Mesothelial cell of epicardium (in vitro differentiated cells): Measurements from ENCODE around the gene IPP. TPM values are rescaled to one million over a fixed set of nuclear protein-coding genes. Genes with fewer than 3 reads are reported as not detected.
A peak's percentile ranks its signal among the peaks of the same experiment; 100 is the strongest.
"Not testable (repeated sequence)": the region's sequence is repeated elsewhere in the genome, so short reads cannot be mapped to it uniquely, and the experiment has no call there.

Source experiments
- DNase-seq, 2 experiments: peaks; one replicate each; pipeline ENCODE4 v3.0.0; 2021; ENCODE audit warnings: low spot score in 2 of 2; ENCODE audit not compliant: unreplicated experiment in 2 of 2
- H3K27ac Mint-ChIP-seq: 2 replicates; pipeline ENCODE4 v1.8.0; 2021; ENCODE audit warnings: mixed read lengths
- H3K27me3 Mint-ChIP-seq: 2 replicates; pipeline ENCODE4 v1.8.0; 2021; ENCODE audit warnings: low read depth, mixed read lengths
- H3K36me3 Mint-ChIP-seq: 2 replicates; pipeline ENCODE4 v1.8.0; 2021; ENCODE audit warnings: mixed read lengths
- H3K4me1 Mint-ChIP-seq: 2 replicates; pipeline ENCODE4 v1.8.0; 2021; ENCODE audit warnings: mixed read lengths
- H3K4me3 Mint-ChIP-seq: 2 replicates; pipeline ENCODE4 v1.8.0; 2021; ENCODE audit warnings: mild to moderate bottlenecking, moderate library complexity, mixed read lengths
- H3K9me3 Mint-ChIP-seq: 2 replicates; pipeline ENCODE4 v1.8.0; 2021; ENCODE audit warnings: mixed read lengths
- total RNA-seq: library from RNA; stranded (reverse); gene quantifications from 3 replicates; pipeline ENCODE4 v1.2.1, GENCODE V29; 2021
- TF ChIP-seq, protein P1 (sequence below): fragments of 200-600 bp; sonication (generic); IDR thresholded peaks from one replicate; pipeline ENCODE4 v1.5.0; 2021; ENCODE audit warnings: antibody characterized with exemption; ENCODE audit not compliant: unreplicated experiment

The IPP gene
- total RNA-seq, 1 donor from 2014 or later: 20.6 TPM

DNA sequence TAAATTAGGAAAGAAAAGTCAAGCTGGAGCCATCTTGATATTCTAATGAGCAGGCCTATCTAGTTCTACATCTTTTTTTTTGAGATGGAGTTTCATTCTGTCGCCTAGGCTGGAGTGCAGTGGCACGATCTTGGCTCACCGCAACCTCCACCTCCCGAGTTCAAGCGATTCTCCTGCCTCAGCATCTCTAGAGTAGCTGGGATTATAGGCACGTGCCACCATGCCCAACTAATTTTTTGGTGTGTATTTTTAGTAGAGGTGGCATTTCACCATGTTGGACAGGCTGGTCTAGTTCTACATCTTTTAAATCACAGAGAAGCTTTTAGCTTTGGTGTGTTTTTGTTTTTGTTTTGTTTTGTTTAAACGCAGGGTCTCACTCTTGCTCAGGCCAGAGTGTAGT is 55.6 kb downstream of the IPP start:
- Mint-ChIP-seq H3K36me3 (peaks cover 24% of the 10 kb centered on the region), H3K27me3 (no peaks in the 10 kb centered on the region), H3K9me3 (no peaks in the 10 kb centered on the region), H3K27ac (no peak overlapping the region), H3K4me1 (no peaks in the 10 kb centered on the region), H3K4me3 (no peak overlapping the region)
- TF ChIP-seq, protein P1, sequence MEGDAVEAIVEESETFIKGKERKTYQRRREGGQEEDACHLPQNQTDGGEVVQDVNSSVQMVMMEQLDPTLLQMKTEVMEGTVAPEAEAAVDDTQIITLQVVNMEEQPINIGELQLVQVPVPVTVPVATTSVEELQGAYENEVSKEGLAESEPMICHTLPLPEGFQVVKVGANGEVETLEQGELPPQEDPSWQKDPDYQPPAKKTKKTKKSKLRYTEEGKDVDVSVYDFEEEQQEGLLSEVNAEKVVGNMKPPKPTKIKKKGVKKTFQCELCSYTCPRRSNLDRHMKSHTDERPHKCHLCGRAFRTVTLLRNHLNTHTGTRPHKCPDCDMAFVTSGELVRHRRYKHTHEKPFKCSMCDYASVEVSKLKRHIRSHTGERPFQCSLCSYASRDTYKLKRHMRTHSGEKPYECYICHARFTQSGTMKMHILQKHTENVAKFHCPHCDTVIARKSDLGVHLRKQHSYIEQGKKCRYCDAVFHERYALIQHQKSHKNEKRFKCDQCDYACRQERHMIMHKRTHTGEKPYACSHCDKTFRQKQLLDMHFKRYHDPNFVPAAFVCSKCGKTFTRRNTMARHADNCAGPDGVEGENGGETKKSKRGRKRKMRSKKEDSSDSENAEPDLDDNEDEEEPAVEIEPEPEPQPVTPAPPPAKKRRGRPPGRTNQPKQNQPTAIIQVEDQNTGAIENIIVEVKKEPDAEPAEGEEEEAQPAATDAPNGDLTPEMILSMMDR: no peak
- DNase-seq: no peak

DNA sequence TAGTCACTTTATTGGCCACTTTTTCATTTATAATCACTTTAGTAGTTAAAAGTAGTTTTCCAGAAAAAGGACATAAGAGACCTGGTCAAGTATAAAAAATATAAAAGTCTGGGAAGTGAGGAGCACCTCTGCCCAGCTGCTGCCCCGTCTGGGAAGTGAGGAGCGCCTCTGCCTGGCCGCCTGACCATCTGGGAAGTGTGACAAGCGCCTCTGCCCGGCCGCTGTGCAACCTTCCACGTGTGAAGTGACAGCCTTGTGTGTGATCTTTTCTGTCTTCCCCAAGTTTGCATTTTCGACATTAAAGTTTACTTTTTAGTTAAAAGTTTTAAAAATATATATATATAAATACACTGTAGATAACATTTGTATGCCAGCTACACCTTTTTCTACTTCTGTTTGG is 56.6 kb downstream of the IPP start:
- H3K36me3 Mint-ChIP-seq: peaks cover 20% of the 10 kb centered on the region
- not testable (repeated sequence) for H3K4me1 Mint-ChIP-seq, H3K27ac Mint-ChIP-seq

DNA sequence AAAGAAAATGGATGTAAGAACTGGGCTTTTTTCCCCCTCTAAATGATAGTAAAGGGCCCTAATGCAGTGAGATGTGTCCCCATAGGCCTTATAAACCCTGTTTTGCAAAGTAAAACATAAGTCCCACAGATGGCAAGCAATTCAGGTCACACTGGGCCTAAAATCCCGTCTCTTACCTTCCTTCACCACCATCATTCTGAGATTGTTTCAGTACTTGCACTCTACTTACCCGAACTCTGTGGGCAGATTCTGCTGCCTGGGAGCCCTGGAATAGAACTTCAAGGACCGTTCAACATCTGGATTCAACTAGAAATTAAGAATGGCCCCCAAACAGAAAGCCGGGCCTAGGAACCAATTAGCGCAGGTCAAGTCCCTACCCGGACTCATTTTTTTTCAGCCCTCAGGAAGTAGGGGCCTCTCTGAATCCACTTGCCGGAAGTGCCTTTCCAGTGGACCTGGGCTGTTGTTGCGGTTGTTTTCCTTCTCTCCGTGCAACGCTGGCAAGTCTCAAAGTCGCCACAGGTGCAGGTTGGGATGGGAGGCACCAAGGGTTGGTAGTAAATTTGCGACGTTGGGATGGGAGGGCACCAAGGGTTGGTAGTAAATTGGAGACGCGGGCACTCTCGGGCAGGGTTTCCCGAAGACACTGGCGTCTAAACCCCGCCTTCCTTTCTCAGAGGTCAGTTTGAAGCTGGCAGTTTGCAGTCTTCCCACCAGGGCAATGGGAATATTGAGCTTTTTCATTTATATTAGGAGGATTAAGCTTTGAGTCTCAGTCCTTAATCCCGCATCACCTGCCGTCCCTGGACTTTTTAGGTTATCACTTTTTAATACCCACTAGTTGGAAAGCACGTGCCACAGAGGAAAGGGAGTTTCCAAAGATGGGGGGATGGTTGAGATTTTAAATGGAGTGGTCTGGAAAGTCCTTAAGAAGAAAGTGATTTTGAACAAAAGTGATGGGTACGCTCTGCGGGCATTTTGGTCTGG is 62.4 kb downstream of the IPP start, which contains the start of gene TMEM69:
TSS of gene TMEM69 (plus strand) at position 428 of the 987 bp plus-strand sequence. CDS start 2,888 bp downstream, outside the sequence.
- peaks cover 22% of the 10 kb centered on the region for H3K4me1 Mint-ChIP-seq
- H3K36me3 Mint-ChIP-seq: peaks cover 8% of the 10 kb centered on the region
- peak within 1 kb of the TSS; percentile 100 for H3K27ac Mint-ChIP-seq
- H3K27me3 Mint-ChIP-seq: no peaks in the 10 kb centered on the region
- peak; percentile 41 to 70 for DNase-seq
- TF ChIP-seq, protein P1: no peak
- H3K4me3 Mint-ChIP-seq: peak within 1 kb of the TSS; percentile 98
- H3K9me3 Mint-ChIP-seq: no peaks in the 10 kb centered on the region

More for the DNA sequence above, 56.6 kb downstream of the IPP start:
- H3K27me3 Mint-ChIP-seq, DNase-seq, H3K4me3 Mint-ChIP-seq, H3K9me3 Mint-ChIP-seq: not testable (repeated sequence)

DNA sequence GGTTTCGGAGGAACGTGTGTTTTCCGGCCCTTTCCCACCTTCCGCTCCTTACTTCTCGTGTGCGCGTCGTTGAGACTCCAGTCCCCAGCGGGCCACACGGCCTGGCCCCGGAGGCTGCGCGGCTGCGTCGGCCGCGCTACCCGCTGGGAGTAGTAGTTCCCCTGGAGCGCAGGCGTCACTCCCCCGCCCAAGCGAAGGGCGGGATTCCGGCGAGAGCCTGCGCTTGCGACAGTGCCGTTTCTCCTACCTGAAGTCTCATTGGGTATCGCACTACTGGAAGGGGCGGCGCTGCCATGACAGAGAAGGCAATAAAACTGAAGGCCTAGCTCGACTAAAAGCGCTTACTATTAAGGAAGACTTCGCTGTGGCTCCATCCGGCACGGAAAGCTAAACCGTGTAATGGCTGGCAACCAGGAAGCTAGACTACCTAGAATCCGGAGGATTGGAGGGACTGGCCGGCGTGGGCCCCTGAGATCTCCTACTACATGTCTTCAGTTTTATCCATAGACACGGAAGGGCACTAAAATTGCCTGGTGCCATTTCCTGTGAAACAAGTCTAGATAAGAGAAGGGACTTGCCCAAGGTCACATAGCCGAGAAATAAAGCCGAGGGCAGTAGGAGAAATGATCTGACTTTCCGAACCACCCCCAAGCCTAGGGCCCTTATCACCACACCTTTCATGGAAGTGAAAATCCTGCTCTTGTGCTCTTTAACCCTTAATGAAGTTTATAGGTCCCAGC is 63.3 kb downstream of the IPP start:
- Mint-ChIP-seq H3K9me3 (no peaks in the 10 kb centered on the region), H3K27me3 (no peaks in the 10 kb centered on the region), H3K27ac (peak overlapping the region; percentile 100), H3K4me3 (peak overlapping the region; percentile 98), H3K36me3 (peaks cover 4% of the 10 kb centered on the region), H3K4me1 (peaks cover 30% of the 10 kb centered on the region)
- TF ChIP-seq, protein P1: no peak
- DNase-seq: peak; percentile 92 to 93

DNA sequence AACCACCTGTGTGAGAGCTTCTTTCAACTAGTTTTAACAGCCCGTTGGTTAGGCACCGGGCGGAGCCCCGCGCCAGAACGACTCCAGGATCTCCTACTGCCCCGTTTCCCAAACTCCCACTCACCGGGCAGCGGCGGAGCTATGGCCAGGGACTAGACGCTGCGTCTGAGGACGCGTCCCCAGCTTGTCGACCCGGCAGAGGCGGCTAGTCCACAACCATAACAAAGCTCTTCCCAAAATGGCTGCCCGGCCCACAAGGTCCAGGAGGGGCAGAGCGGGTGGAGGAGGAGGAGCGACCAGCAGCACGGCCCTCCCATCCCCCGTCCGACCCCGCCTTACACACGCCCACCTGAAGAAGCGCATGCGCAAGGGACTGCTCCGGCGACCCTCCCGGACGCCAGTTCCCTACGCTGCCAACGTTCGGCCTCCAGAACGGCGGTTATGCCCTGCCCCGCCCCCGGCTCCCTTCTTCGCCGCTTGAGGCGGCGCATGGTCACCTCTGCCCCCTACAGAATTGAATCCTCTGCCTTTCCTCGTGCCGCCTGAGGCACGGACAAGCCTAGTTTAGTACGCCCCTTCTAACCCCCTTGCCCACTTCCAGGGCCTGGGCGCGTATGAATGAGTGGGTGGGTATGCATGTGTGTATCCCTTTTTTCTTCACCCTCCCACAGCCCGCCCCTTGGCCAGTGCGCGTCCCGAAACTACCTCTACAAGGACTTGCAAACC is 64.0 kb downstream of the IPP start, which contains the start of gene GPBP1L1:
TSS of gene GPBP1L1 (minus strand) at position 246 of the 726 bp plus-strand sequence. CDS start 27,446 bp downstream, outside the sequence.
- H3K4me3 Mint-ChIP-seq: peak within 1 kb of the TSS; percentile 98
- peak; percentile 94 to 98 for DNase-seq
- no peaks in the 10 kb centered on the region for H3K27me3 Mint-ChIP-seq
- TF ChIP-seq, protein P1: no peak
- H3K4me1 Mint-ChIP-seq: peaks cover 32% of the 10 kb centered on the region
- H3K36me3 Mint-ChIP-seq: peaks cover 3% of the 10 kb centered on the region
- H3K9me3 Mint-ChIP-seq: no peaks in the 10 kb centered on the region
- peak within 1 kb of the TSS; percentile 100 for H3K27ac Mint-ChIP-seq
